ENCODE measurements around the gene ASB10. TPM values are rescaled to one million over a fixed set of nuclear protein-coding genes. Genes with fewer than 3 reads are reported as not detected.

Gene ASB10
- total RNA-seq, 4 donors from 2014 or later = not detected

DNA sequence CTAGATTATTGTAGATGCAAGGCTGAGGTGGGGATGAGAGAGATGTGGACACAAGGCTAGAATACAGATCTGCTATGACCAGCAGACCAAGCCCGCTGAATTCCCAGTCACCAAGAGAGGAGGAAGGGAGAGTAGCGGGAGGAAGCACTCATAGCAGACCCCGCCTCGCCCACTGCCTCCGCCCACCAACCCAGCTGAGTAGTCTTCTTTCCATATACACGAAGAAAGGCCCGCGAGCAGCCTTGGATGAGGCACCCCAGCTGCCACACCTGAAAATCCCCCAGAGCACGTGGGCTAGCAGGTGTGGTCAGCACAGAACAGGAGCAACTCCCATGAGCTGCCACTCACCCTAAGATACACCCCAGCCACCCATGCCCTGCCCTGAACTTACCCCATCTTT is 31.1 kb upstream of the ASB10 start:
- 86% methylated on average over 9 of the region's 9 CpGs for WGBS, 2 donors

DNA sequence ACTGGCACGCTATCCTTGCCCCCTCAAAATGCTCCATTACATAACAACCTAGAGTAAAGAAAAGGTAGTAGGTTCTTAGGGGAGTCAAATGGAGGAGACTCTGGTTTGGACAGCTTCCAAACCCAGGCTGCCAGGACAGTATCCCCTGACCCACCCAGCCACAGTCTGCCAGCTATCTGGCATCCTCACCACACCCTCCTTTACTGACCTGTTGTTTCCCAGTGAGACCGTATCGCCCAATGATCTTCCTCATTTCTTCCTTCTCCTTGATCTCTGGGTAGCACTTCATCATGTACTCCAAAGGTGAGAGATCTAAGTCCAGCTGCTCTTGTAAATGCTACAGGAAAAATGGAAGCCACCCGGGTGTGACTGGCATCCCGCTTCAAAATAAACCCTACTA is 28.3 kb upstream of the ASB10 start:
- Histone ChIP-seq H3K4me3 (no peak overlapping the region), H3K27ac (no peak overlapping the region), H3K4me1 (no peaks in the 10 kb centered on the region), H3K9me3 (no peaks in the 10 kb centered on the region), H3K36me3 (peaks cover 31 to 87% (median 49%) of the 10 kb centered on the region in 3 donors), H3K27me3 (no peaks in the 10 kb centered on the region)
- DNase-seq = no peak
- WGBS, 2 donors = 85 to 88% methylated on average over 3 to 5 of the region's 5 CpGs
- TF ChIP-seq CTCF (IDR thresholded peaks at IDR 0.05) (no peak), POLR2A (IDR thresholded peaks at IDR 0.05) (no peak)
- intact Hi-C loops (cut with DNase I) = no loop called here

More for the DNA sequence above, 31.1 kb upstream of the ASB10 start:
- H3K4me3 ChIP-seq = no peak overlapping the region
- intact Hi-C loops (cut with DNase I) = no loop called here
- H3K27ac ChIP-seq = no peak overlapping the region
- H3K27me3 ChIP-seq = no peaks in the 10 kb centered on the region
- no peaks in the 10 kb centered on the region for H3K9me3 ChIP-seq
- no peaks in the 10 kb centered on the region for H3K4me1 ChIP-seq
- no peak for TF ChIP-seq POLR2A (IDR thresholded peaks at IDR 0.05)
- TF ChIP-seq CTCF (IDR thresholded peaks at IDR 0.05) = no peak
- peaks cover 33 to 100% (median 71%) of the 10 kb centered on the region in 3 donors for H3K36me3 ChIP-seq
- DNase-seq = no peak

- TF ChIP-seq CTCF (IDR thresholded peaks at IDR 0.05) (no peak), POLR2A (IDR thresholded peaks at IDR 0.05) (no peak)
- peaks cover 31 to 71% (median 34%) of the 10 kb centered on the region in 3 donors for H3K36me3 ChIP-seq
Measured at GRCh38 chr7:151213826-151214225, 26.8 kb upstream of the ASB10 start.

DNA sequence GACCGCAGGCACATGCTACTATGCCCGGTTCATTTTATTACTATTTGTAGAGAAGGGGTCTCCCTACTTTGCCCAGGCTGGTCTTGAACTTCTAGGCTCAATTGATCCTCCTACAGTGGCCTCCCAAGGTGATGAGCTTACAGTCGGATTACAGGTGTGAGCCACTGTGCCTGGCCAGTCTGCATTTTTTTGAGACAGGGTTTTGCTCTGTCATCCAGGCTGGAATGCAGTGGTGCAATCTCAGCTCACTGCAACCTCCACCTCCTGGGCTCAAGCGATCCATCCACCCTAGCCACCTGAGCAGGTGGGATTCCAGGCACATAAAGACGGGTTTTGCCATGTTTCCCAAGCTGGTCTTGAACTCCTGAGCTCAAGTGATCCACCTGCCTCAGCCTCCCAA is 25.6 kb upstream of the ASB10 start:
- Histone ChIP-seq H3K4me1 (no peaks in the 10 kb centered on the region), H3K27ac (no peak overlapping the region), H3K4me3 (no peak overlapping the region), H3K27me3 (no peaks in the 10 kb centered on the region), H3K36me3 (peaks cover 20 to 59% (median 25%) of the 10 kb centered on the region in 3 donors), H3K9me3 (no peaks in the 10 kb centered on the region)
- WGBS, 2 donors = 88 to 95% methylated on average over 3 to 4 of the region's 5 CpGs
- intact Hi-C loops (cut with DNase I) = no loop called here
- no peak for DNase-seq
- TF ChIP-seq CTCF (IDR thresholded peaks at IDR 0.05) (no peak), POLR2A (IDR thresholded peaks at IDR 0.05) (no peak)

More at GRCh38 chr7:151213826-151214225, 26.8 kb upstream of the ASB10 start:
- Histone ChIP-seq H3K27me3 (no peaks in the 10 kb centered on the region), H3K4me3 (no peak overlapping the region), H3K27ac (no peak overlapping the region), H3K9me3 (no peaks in the 10 kb centered on the region), H3K4me1 (no peaks in the 10 kb centered on the region)
- WGBS, 2 donors = 84% methylated on average over 2 of the region's 3 CpGs; no CpG with 5 or more reads in 1 of the 2 donors
- intact Hi-C loops (cut with DNase I) = no loop called here
- DNase-seq = no peak

DNA sequence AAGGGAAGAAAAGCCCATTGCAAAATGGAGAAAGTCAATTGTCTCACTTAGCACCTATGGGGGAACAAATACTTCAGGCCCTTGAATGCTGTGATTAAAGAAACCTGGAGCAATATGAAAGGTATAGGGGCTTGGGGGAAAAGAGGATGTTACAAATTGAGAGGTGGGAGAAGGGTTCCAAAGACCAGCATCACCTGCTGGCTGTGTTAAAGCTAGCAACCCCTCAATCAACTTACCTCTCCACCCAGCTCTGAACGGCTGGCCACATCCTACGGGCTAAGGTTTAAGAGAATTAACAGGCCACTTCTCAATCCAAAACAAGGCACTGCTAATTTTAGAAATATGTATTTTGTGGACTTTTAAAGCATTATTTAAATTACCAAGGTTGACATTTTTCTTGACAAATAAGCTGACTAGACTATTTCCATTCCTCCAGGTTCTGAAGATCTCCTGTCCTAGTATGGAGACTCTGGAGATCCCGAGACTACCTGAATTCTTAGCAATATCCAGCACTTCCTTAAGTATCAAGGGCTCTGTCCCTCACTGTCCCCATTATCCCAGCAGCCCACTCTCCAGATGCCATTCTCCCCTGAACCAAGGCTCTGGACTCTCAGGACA is 24.2 kb upstream of the ASB10 start:
- peaks cover 0 to 5% (median 0%) of the 10 kb centered on the region in 4 donors for H3K27me3 ChIP-seq
- DNase-seq = no peak
- H3K9me3 ChIP-seq = no peaks in the 10 kb centered on the region
- no peak overlapping the region for H3K27ac ChIP-seq
- H3K4me3 ChIP-seq = no peak overlapping the region
- TF ChIP-seq POLR2A (IDR thresholded peaks at IDR 0.05) (no peak), CTCF (IDR thresholded peaks at IDR 0.05) (no peak)
- peaks cover 19 to 46% (median 20%) of the 10 kb centered on the region in 3 donors for H3K36me3 ChIP-seq
- intact Hi-C loops (cut with DNase I) = no loop called here
- WGBS, 2 donors = 82 to 94% methylated on average over 3 of the region's 3 CpGs
- H3K4me1 ChIP-seq = no peaks in the 10 kb centered on the region

Measured in esophagus squamous epithelium (tissue), 5 donors.